ENCODE results near the gene ACAP1. TPM values are rescaled to one million over a fixed set of nuclear protein-coding genes. Genes with fewer than 3 reads are reported as not detected.
A peak's percentile ranks its signal among the peaks of the same experiment; 100 is the strongest.

ACAP1 gene
- total and polyA plus RNA-seq, 9 of the 15 experiments (the other 6 are each of a cell fraction or from before 2014, with no cell fraction given), result 0.15 to 8.5 (median 2.4) TPM

DNA sequence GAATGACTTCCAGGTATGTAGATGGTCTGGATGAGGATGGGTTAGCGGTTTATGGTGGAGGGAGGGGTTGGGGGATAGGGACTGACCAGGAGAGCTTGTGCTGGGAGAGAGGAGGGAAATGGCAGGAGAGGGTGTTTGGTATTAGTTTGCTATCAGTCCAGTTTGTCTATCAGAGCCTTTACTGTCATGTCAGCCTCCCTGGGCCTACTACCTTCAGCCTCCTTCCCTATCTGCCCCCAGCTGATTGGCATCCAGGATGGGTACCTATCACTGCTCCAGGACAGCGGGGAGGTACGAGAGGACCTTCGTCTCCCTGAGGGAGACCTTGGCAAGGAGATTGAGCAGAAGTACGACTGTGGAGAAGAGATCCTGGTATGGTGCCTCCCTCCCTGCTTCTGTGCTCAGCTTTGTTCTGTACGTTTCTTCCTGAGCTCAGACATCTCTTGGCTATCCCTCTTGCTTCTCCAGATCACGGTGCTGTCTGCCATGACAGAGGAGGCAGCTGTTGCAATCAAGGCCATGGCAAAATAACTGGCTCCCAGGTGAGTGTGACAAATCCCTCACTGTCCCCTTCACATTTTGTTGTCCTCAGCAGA lies 25.1 kb upstream of the ACAP1 start:
- Histone ChIP-seq H3K4me1 (replicated peaks in 1 of 2; ENCODE audit: control insufficient read depth in 2 of 2, insufficient read depth in 2 of 2, low read length in 2 of 2) (peaks cover 22 to 32% of the 10 kb centered on the region in 2 experiments), H3K4me2 (ENCODE audit: insufficient read depth, low read length) (no peak overlapping the region), H3K9me1 (ENCODE audit: control insufficient read depth, insufficient read depth, low read length) (peaks cover 11% of the 10 kb centered on the region), H3K9me3 (replicated peaks; ENCODE audit: control insufficient read depth, insufficient read depth, low read depth, low read length) (no peaks in the 10 kb centered on the region), H3K27me3 (ENCODE audit: control insufficient read depth in 2 of 2, insufficient read depth in 2 of 2, low read length in 2 of 2) (no peaks in the 10 kb centered on the region), H2AFZ (ENCODE audit: low read depth, low read length) (no peak overlapping the region), H4K20me1 (replicated peaks; ENCODE audit: control insufficient read depth, insufficient read depth, low read length) (peaks cover 40% of the 10 kb centered on the region), H3K36me3 (ENCODE audit: control insufficient read depth, insufficient read depth, low read length) (peaks cover 65% of the 10 kb centered on the region), H3K27ac (ENCODE audit: extremely low read depth, low read depth, low read length) (peak overlapping the region; percentile 44; the same call in 2 of the 3 replicates), H3K9ac (ENCODE audit: insufficient read depth in 1 of 2, low read depth in 2 of 2, low read length in 2 of 2) (peak overlapping the region in 1 of 2 experiments; percentile 28; a peak in 2 of 4 replicates), H3K79me2 (ENCODE audit: control insufficient read depth, insufficient read depth, low read length) (peaks cover 54% of the 10 kb centered on the region), H3K4me3 (no peak overlapping the region)
- in situ Hi-C loops (cut with MboI), result no loop called here
- TF ChIP-seq POLR2A (conservative IDR thresholded peaks at IDR 0.05), result peak; percentile 32; the same call in 1 of the 2 replicates
- TF ChIP-seq, protein P1, sequence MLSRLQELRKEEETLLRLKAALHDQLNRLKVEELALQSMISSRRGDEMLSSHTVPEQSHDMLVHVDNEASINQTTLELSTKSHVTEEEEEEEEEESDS (CRISPR knock-in tag; IDR thresholded peaks at IDR 0.05), result no peak
- WGBS (ENCODE audit: insufficient coverage, low coverage, missing lambda C conversion rate), result 85% methylated on average over 3 of the region's 7 CpGs
- BruUV-seq (replicated peaks), result no TSS peak
- FAIRE-seq, result no peak
- DNase-seq (ENCODE audit: extremely low read depth in 1 of 4, low spot score in 3 of 4), result no peak
- ChIA-PET POLR2A (no interaction called here), CTCF (ENCODE audit: low intra/inter-chr PET ratio) (no interaction called here)
- ATAC-seq, result no peak
- intact Hi-C loops (cut with micrococcal nuclease), result no loop called here

DNA sequence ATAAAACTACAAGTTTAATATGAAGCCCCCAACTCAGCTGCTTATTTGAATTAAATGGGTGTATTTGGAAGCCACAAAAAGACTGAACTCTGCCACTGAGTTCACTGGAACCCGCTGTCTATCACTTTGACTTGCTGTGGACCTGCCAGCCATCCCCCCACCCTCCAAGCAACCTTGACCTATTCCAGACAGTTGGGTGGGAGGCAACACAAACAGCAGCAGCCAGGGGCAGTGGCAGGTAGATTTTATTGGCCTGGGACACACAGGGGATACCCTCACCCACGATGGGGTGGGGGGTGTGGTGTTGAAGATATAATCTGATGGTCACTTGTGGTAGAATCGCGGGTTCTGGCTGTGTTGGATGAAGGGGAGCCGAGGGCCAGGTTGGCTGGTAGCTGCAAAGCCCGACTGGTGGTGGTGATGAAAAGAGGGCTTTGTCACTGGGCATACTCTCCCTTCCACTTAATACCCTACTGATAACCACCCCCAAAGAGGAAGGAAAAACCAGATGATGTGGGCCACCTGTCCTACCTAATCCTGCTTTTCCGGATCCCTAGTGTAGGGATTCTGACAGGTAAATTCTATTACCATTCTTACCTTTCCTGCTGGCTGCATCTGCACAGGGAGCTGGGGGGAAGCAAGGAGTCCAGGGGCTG lies 23.8 kb upstream of the ACAP1 start:
- FAIRE-seq, result no peak
- no peak for DNase-seq (ENCODE audit: extremely low read depth in 1 of 4, low spot score in 3 of 4)
- Histone ChIP-seq H3K9me3 (replicated peaks; ENCODE audit: control insufficient read depth, insufficient read depth, low read depth, low read length) (no peaks in the 10 kb centered on the region), H3K4me3 (no peak overlapping the region), H3K4me1 (replicated peaks in 1 of 2; ENCODE audit: control insufficient read depth in 2 of 2, insufficient read depth in 2 of 2, low read length in 2 of 2) (peaks cover 22 to 35% of the 10 kb centered on the region in 2 experiments), H4K20me1 (replicated peaks; ENCODE audit: control insufficient read depth, insufficient read depth, low read length) (peaks cover 40% of the 10 kb centered on the region), H3K27ac (ENCODE audit: extremely low read depth, low read depth, low read length) (no peak overlapping the region), H2AFZ (ENCODE audit: low read depth, low read length) (no peak overlapping the region), H3K27me3 (ENCODE audit: control insufficient read depth in 2 of 2, insufficient read depth in 2 of 2, low read length in 2 of 2) (no peaks in the 10 kb centered on the region), H3K79me2 (ENCODE audit: control insufficient read depth, insufficient read depth, low read length) (peaks cover 53% of the 10 kb centered on the region), H3K36me3 (ENCODE audit: control insufficient read depth, insufficient read depth, low read length) (peaks cover 72% of the 10 kb centered on the region), H3K9me1 (ENCODE audit: control insufficient read depth, insufficient read depth, low read length) (peaks cover 11% of the 10 kb centered on the region), H3K9ac (ENCODE audit: insufficient read depth in 1 of 2, low read depth in 2 of 2, low read length in 2 of 2) (peak overlapping the region in 1 of 2 experiments; percentile 59; a peak in 1 of 4 replicates), H3K4me2 (ENCODE audit: insufficient read depth, low read length) (no peak overlapping the region)
- intact Hi-C loops (cut with micrococcal nuclease), result no loop called here
- ChIA-PET POLR2A (interaction anchor here (0.6 to 2.6 kb wide), 3 partner anchors 13 to 95 kb away, joined by 3 to 21 read pairs (median 3); partner anchors contain the start of genes NEURL4 and NLGN2), CTCF (ENCODE audit: low intra/inter-chr PET ratio) (no interaction called here)
- no peak for ATAC-seq
- BruUV-seq (replicated peaks), result no TSS peak
- 56% methylated on average over 6 of the region's 7 CpGs for WGBS (ENCODE audit: insufficient coverage, low coverage, missing lambda C conversion rate)
- in situ Hi-C loops (cut with MboI), result no loop called here
- TF ChIP-seq TGIF2 (CRISPR knock-in tag; IDR thresholded peaks at IDR 0.05), result no peak
- no peak for TF ChIP-seq ZNF584 (CRISPR knock-in tag; IDR thresholded peaks at IDR 0.05; ENCODE audit: low read depth)
- TF ChIP-seq RFX1 (IDR thresholded peaks at IDR 0.05), result no peak
- TF ChIP-seq RBFOX2 (IDR thresholded peaks at IDR 0.05; ENCODE audit: low read depth, low read length), result peak; percentile 33
- 0 out of 2 replicates have a peak, but pooled peaks have one; percentile 10 for TF ChIP-seq POLR2G (IDR thresholded peaks at IDR 0.05; ENCODE audit: low read depth, low read length)
- TF ChIP-seq ZNF232 (CRISPR knock-in tag; IDR thresholded peaks at IDR 0.05), result no peak
- TF ChIP-seq, protein P2, sequence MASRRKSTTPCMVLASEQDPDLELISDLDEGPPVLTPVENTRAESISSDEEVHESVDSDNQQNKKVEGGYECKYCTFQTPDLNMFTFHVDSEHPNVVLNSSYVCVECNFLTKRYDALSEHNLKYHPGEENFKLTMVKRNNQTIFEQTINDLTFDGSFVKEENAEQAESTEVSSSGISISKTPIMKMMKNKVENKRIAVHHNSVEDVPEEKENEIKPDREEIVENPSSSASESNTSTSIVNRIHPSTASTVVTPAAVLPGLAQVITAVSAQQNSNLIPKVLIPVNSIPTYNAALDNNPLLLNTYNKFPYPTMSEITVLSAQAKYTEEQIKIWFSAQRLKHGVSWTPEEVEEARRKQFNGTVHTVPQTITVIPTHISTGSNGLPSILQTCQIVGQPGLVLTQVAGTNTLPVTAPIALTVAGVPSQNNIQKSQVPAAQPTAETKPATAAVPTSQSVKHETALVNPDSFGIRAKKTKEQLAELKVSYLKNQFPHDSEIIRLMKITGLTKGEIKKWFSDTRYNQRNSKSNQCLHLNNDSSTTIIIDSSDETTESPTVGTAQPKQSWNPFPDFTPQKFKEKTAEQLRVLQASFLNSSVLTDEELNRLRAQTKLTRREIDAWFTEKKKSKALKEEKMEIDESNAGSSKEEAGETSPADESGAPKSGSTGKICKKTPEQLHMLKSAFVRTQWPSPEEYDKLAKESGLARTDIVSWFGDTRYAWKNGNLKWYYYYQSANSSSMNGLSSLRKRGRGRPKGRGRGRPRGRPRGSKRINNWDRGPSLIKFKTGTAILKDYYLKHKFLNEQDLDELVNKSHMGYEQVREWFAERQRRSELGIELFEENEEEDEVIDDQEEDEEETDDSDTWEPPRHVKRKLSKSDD (conservative IDR thresholded peaks at IDR 0.05; ENCODE audit: low read length), result no peak
- no peak for TF ChIP-seq MAFK (IDR thresholded peaks at IDR 0.05; ENCODE audit: low read length)
- TF ChIP-seq PML (IDR thresholded peaks at IDR 0.05; ENCODE audit: low read length), result peak; percentile 33; the same call in 1 of the 2 replicates
- no peak for TF ChIP-seq DMBX1 (CRISPR knock-in tag; IDR thresholded peaks at IDR 0.05; ENCODE audit: borderline replicate concordance)
- no peak for TF ChIP-seq RBM22 (IDR thresholded peaks at IDR 0.05; ENCODE audit: low read depth, low read length, poor library complexity, severe bottlenecking)

Measured in K562 (cell line).